Stomach smooth muscle (tissue), 2 donors: ENCODE results near the gene MT3.
"Not testable (repeated sequence)": the region's sequence is repeated elsewhere in the genome, so short reads cannot be mapped to it uniquely, and the experiment has no call there.

Source experiments
- H3K27ac ChIP-seq: one replicate; pipeline ENCODE4 v1.7.0; 2013; ENCODE audit warnings: mild to moderate bottlenecking, low read length, inconsistent platforms
- H3K27me3 ChIP-seq, 2 donors: one replicate each; pipeline ENCODE4 v1.7.0; 2013; ENCODE audit warnings: low read length in 2 of 2; ENCODE audit not compliant: insufficient read depth in 2 of 2, control insufficient read depth in 1 of 2
- H3K36me3 ChIP-seq, 2 donors: one replicate each; pipeline ENCODE4 v1.7.0; 2013; ENCODE audit warnings: low read length in 2 of 2; ENCODE audit not compliant: control insufficient read depth in 2 of 2, insufficient read depth in 2 of 2
- H3K4me1 ChIP-seq: one replicate; pipeline ENCODE4 v1.7.0; 2013; ENCODE audit warnings: low read length; ENCODE audit not compliant: control insufficient read depth, insufficient read depth
- H3K4me3 ChIP-seq, 2 donors: one replicate each; pipeline ENCODE4 v1.7.0; 2013; ENCODE audit warnings: low read length in 2 of 2
- H3K9ac ChIP-seq, 2 donors: one replicate each; pipeline ENCODE4 v1.7.0; 2013; ENCODE audit warnings: low read length in 2 of 2, mild to moderate bottlenecking in 1 of 2
- H3K9me3 ChIP-seq, 2 donors: one replicate each; pipeline ENCODE4 v1.7.0; 2013; ENCODE audit warnings: low read length in 2 of 2; ENCODE audit not compliant: control insufficient read depth in 2 of 2
- donor health status: healthy.
- donor health status: Pancreatic carcinoma.

MT3 gene

DNA sequence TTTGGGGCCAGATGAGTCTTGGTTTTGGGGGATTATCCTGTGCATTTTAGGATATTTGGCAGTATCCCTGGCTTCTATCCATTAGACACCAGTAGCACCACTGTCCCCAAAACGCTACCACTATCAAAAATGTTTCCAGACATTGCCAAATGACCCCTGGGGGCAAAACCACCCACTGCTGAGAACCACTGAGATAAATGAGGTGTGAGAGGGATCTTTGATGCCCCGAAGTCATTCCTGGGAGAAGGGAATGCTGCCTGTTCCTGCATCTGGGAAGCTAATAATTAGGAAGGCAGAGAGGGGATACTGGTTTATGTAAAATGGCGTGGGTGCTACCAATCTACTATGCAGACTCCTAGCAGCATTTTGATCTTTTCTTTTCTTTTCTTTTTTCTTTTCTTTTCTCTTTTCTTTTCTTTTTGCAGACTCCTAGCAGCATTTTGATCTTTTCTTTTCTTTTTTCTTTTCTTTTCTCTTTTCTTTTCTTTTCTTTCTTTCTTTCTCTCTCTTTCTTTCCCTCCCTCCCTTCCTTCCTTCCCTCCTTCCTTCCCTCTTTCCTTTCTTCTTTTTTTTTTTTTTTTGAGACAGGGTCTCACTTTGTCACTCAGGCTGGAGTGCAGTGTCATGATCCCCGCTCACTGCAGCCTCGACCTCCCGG lies 8.8 kb upstream of the MT3 start:
- no peaks in the 10 kb centered on the region for H3K27me3 ChIP-seq
- H3K4me1 ChIP-seq: peaks cover 5% of the 10 kb centered on the region
- no peak overlapping the region for H3K9ac ChIP-seq
- no peak overlapping the region for H3K4me3 ChIP-seq
- H3K9me3 ChIP-seq: no peaks in the 10 kb centered on the region
- no peaks in the 10 kb centered on the region for H3K36me3 ChIP-seq
- H3K27ac ChIP-seq: no peak overlapping the region

DNA sequence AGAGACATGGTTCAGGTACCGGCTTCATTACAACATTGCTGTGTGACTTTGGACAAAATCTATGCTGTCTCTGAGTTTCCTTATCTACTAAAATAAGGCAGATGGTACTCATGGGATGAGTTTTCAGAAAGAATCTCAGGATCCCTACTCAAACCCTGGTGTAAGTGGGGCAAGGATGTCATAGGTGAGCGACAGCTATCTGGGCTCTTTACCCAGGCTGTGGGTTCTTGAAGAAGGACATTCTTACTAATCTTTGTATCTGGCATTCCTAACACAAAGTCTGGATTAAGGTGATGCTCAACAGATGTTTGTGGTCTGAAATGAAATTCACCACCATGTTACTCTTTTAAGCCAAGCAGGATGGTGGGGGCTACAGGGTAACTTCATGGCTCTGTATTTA lies 6.4 kb upstream of the MT3 start:
- not testable (repeated sequence) for H3K36me3 ChIP-seq, H3K9me3 ChIP-seq, H3K4me1 ChIP-seq, H3K9ac ChIP-seq, H3K27me3 ChIP-seq, H3K4me3 ChIP-seq, H3K27ac ChIP-seq

DNA sequence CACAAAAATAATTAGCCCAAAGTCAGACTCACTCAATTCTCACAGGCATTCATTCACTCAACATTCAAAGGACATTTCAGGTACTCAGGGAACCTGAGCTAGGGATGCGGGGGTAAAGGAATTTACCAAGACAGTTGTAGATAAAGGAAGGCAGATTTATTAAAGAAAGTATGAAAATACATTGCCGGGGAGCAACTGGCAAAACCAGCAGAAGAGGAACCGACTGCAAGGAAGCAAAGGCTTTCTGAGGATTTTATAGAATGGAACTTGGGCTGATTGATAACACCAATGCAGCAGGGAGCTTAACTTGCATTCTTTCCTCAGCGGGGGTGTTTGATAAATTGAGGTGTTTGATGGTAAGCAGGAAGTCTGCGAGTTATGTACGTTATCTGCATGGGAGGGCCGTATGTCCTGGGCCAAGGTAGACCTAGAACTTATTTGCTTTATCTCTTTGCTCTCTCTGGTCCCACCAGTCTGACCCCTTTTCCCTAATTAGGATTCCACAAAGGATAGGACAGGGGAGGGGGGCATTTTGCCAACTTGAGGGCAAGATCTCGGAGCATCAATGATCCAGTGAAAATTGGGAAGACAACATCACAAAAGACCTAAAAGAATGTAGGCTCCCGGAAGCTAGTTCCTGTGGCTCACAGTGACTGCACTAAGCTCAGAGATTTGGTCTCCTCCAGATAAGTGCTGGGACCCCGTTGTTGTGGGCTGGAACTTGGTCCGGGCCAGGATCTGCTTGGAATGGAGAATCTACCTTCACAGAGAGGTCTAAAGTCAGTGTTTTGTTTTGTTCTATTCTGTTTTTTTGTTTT lies 5.8 kb upstream of the MT3 start:
- no peak overlapping the region for H3K9ac ChIP-seq
- H3K36me3 ChIP-seq: no peaks in the 10 kb centered on the region
- no peak overlapping the region for H3K4me3 ChIP-seq
- no peaks in the 10 kb centered on the region for H3K9me3 ChIP-seq
- no peaks in the 10 kb centered on the region for H3K4me1 ChIP-seq
- no peak overlapping the region for H3K27ac ChIP-seq
- peaks cover 3 to 9% of the 10 kb centered on the region in 2 donors for H3K27me3 ChIP-seq

DNA sequence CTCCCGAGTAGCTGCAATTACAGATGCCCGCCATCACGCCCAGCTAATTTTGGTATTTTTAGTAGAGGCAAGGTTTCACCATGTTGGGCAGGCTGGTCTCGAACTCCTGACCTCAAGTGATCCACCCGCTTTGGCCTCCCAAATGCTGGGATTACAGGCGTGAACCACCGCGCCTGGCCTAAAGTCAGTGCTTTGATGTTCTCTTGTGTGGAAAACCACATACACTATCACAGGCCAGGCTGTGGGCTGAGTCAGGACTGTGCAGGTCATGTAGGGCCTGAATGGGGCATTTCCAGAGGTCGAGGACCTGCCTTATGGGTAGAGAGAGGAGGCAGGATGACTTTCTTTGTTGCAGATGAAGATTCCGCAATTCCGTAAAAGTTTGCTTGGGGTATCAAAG lies 5.1 kb upstream of the MT3 start:
- H3K27ac ChIP-seq: no peak overlapping the region
- no peak overlapping the region for H3K9ac ChIP-seq
- no peak overlapping the region for H3K4me3 ChIP-seq
- H3K36me3 ChIP-seq: no peaks in the 10 kb centered on the region
- H3K4me1 ChIP-seq: peaks cover 6% of the 10 kb centered on the region
- H3K9me3 ChIP-seq: no peaks in the 10 kb centered on the region
- peaks cover 10 to 13% of the 10 kb centered on the region in 2 donors for H3K27me3 ChIP-seq

DNA sequence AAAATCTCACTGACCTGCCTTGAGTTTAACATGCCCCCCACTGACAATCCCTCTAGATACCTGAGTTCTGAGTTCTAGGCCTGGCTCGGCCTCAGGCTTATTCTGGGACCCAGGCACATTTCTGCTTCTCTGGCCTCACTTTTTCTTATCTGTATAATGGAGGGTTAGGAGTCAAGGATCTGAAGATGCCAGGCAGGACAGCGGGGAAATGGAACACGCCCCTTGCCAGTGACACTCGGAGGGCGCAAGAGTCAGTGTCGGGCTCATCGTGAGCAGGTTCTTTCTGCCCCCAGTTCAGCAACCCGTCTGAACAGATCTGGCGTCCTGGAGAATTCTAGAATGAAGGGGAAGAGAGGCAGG lies 567 bp upstream of the MT3 start:
- Histone ChIP-seq H3K4me1 (peaks cover 11% of the 10 kb centered on the region), H3K27me3 (peaks cover 26% of the 10 kb centered on the region in 2 donors), H3K9ac (no peak overlapping the region), H3K9me3 (no peaks in the 10 kb centered on the region), H3K27ac (no peak overlapping the region), H3K4me3 (peak overlapping the region; percentile 53 to 68), H3K36me3 (no peaks in the 10 kb centered on the region)

DNA sequence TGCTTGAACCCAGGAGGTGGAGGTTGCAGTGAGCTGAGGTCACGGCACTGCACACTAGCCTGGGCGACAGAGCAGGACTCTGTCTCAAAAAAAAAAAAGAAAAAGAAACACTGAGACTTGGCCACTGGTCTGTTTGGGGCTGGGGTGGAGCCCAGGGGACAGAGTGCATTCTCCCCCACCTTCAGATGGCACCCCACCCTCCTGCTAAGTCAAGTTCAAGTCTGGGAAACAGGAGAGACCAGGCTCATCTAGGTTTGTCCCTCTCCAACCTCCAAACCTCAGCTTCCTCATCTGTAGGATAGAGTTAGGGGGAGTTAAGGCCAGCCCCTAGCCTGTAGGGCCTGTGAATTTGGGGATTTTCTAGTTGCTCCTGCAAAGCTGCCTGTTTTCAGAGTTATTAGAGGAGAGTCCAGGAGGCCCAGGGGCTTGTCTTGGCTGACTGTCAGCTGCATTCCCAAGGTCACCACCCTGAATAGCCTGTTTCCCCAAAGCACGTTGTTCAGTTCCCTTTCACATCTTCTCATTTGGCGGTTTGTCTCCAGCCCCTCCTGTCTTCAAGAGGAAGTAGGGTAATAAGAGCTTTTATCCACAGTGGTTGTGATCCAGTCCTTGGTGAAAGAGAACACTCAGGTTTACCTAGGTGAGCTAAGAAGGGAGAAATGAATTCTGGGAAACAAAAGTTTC lies 2.2 kb downstream of the MT3 start:
- H3K9ac ChIP-seq: no peak overlapping the region
- H3K27me3 ChIP-seq: peaks cover 26% of the 10 kb centered on the region in 2 donors
- H3K36me3 ChIP-seq: no peaks in the 10 kb centered on the region
- peaks cover 11% of the 10 kb centered on the region for H3K4me1 ChIP-seq
- H3K9me3 ChIP-seq: peaks cover 0 to 4% of the 10 kb centered on the region in 2 donors
- no peak overlapping the region for H3K27ac ChIP-seq
- H3K4me3 ChIP-seq: no peak overlapping the region

DNA sequence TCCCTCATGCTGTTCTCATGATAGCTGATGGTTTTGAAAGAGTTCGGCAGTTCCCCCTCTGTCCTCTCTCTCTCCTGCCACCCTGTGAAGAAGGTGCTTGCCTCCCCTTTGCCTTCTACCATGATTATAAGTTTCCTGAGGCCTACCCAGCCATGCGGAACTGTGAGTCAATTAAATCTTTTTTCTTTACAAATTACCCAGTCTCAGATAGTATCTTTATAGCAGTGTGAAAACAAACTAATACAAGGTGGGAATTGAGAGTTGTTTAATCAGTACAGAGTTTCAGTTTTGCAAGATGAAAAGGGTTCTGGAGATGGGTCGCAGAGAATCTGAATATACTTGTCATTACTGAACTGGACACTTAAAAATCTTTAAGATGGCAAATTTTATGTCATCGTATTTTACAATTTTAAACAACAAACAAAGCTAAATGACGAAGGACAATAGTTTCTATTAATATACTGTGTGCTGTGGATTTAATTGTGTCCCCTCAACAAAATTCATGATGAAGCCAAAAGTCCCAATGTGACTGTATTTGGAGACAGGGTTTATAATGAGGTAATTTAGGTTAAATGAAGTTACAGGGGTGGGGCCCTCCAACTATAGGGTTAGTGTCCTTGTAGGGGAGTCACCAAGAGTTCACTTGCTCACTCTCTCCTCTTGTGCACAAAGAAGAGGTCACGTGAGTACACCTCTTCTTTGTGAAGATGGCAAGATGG lies 4.4 kb downstream of the MT3 start:
- no peak overlapping the region for H3K9ac ChIP-seq
- H3K36me3 ChIP-seq: no peaks in the 10 kb centered on the region
- H3K27me3 ChIP-seq: peaks cover 16 to 22% of the 10 kb centered on the region in 2 donors
- H3K9me3 ChIP-seq: peaks cover 0 to 4% of the 10 kb centered on the region in 2 donors
- peaks cover 10% of the 10 kb centered on the region for H3K4me1 ChIP-seq
- no peak overlapping the region for H3K4me3 ChIP-seq
- no peak overlapping the region for H3K27ac ChIP-seq

DNA sequence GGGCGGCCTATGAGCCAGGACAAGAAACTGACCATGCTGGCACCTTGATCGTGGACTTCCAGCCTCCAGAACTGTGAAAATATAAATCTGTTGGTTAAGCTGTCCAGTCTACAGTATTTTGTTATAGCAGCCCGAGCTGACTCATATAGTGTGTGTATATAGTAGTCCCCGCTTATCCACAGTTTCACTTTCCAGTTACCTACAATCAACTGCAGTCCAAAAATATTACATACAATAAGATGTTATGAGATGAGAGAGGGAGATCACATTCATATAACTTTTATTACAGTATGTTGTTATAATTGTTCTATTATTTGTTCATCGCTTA lies 4.9 kb downstream of the MT3 start:
- H3K4me3 ChIP-seq: no peak overlapping the region
- H3K27ac ChIP-seq: no peak overlapping the region
- no peak overlapping the region for H3K9ac ChIP-seq
- H3K27me3 ChIP-seq: peaks cover 12 to 17% of the 10 kb centered on the region in 2 donors
- no peaks in the 10 kb centered on the region for H3K36me3 ChIP-seq
- H3K9me3 ChIP-seq: peaks cover 0 to 4% of the 10 kb centered on the region in 2 donors
- H3K4me1 ChIP-seq: peaks cover 5% of the 10 kb centered on the region

DNA sequence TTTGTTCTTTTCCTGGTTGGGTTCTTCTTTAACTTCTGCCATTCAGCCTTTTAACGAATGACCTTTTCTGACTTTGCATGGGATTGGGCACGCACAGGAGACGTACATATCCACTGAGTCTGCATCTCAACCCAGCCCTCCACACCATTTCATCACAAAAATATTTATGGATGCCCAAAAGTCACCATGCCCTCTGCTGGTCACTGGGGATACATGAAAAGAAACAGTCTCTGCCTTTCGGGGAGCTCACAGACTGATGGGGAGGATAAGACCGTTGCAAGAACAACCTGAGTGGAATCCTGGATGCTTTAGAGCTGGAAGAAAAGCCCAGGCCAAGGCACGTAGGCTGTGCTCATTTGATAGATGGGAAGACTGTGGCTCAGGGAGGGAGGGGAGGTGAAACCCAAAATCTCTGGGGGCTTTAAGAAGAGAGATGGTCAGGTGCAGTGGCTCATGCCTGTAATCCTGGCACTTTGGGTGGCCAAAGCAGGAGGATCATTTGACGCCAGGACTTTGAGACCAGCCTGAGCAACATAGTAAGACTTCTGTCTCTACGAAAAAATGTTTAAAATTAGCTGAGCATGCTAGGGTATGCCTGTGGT lies 11.2 kb downstream of the MT3 start:
- no peaks in the 10 kb centered on the region for H3K36me3 ChIP-seq
- H3K27me3 ChIP-seq: peaks cover 0 to 3% of the 10 kb centered on the region in 2 donors
- no peak overlapping the region for H3K27ac ChIP-seq
- no peak overlapping the region for H3K9ac ChIP-seq
- no peak overlapping the region for H3K4me3 ChIP-seq
- H3K9me3 ChIP-seq: no peaks in the 10 kb centered on the region
- no peaks in the 10 kb centered on the region for H3K4me1 ChIP-seq

DNA sequence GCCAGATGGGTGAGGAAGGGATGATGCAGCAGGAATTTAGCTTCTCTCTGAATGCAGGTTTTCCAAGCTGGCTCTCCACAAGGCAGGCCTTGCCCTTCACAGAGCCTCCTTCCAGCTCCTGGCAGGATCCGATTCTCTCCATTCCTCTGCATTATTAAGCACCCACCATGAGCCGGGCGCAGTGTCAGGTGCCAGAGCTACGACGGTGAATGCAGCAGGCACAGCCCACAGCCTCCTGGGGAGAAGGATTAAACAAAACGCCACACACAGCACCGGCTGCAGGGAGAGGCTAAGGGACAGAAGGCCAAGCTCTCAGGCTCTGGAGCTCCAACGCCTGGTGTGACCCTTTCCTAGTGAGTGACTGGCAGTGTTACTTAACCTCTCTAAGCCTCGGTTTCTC lies 12.0 kb downstream of the MT3 start:
- H3K4me1 ChIP-seq: peaks cover 5% of the 10 kb centered on the region
- H3K9ac ChIP-seq: no peak overlapping the region
- H3K27me3 ChIP-seq: peaks cover 0 to 3% of the 10 kb centered on the region in 2 donors
- no peaks in the 10 kb centered on the region for H3K36me3 ChIP-seq
- no peaks in the 10 kb centered on the region for H3K9me3 ChIP-seq
- H3K27ac ChIP-seq: no peak overlapping the region
- no peak overlapping the region for H3K4me3 ChIP-seq
